ENCODE measurements around the gene MYOF.

Gene MYOF

DNA sequence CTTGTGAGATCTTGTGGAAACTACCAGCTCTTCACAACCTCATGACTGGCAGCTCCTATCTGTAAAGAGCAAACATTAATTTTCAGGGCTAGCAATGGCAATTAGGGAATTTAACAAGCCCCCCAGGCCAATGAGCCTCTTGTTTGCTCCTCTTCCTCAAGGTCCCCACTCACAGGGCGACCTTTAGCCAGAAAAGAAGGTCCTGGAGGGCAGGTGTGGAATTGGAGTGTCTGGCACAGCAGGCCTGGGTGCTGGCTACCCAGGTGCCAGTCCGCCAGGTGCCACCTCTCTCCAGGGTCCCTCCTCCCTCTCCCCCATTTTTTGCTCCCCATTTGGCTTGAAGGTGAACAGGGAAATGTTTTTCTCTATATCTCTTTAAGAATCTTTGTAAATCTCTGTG lies 12.4 kb upstream of the MYOF start:
- no peak overlapping the region for H3K27ac Mint-ChIP-seq
- no peak overlapping the region for H3K4me3 Mint-ChIP-seq
- H3K9me3 Mint-ChIP-seq: no peaks in the 10 kb centered on the region
- H3K36me3 Mint-ChIP-seq (ENCODE audit: low read depth): peaks cover 8% of the 10 kb centered on the region
- H3K27me3 Mint-ChIP-seq: peaks cover 8% of the 10 kb centered on the region
- H3K4me1 Mint-ChIP-seq (ENCODE audit: low read depth): peaks cover 30% of the 10 kb centered on the region

DNA sequence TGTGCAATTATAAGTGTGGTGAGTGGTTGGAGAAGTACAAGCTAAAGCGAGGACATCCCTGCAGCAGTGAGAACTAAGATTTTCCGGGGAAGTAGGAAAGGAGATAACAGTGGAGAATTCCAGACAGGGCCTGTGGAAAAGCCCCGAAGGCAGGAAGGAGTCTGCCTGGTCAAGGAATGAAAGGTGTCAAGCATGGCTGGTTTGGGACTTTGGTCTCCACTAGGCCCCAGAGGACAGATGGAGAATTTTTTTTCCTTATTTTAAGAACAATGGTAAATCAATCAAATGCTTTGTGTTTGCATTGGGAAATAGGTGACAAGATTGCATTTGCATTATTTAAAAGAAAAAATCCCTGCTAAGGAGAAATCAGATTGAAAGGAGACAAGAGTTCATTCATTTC lies 11.0 kb upstream of the MYOF start:
- H3K9me3 Mint-ChIP-seq: no peaks in the 10 kb centered on the region
- no peak overlapping the region for H3K4me3 Mint-ChIP-seq
- peaks cover 4% of the 10 kb centered on the region for H3K36me3 Mint-ChIP-seq (ENCODE audit: low read depth)
- H3K27me3 Mint-ChIP-seq: peaks cover 13% of the 10 kb centered on the region
- no peak overlapping the region for H3K27ac Mint-ChIP-seq
- H3K4me1 Mint-ChIP-seq (ENCODE audit: low read depth): peaks cover 19% of the 10 kb centered on the region

- no peak overlapping the region for H3K4me3 Mint-ChIP-seq
- no peaks in the 10 kb centered on the region for H3K36me3 Mint-ChIP-seq (ENCODE audit: low read depth)
- peaks cover 17% of the 10 kb centered on the region for H3K27me3 Mint-ChIP-seq
Observed at GRCh38 chr10:93491602-93492121, 9.5 kb upstream of the MYOF start.

GRCh38 chr10:93488956-93489528 lies 6.9 kb upstream of the MYOF start:
- peaks cover 23% of the 10 kb centered on the region for H3K27me3 Mint-ChIP-seq
- H3K9me3 Mint-ChIP-seq: no peaks in the 10 kb centered on the region
- no peak overlapping the region for H3K27ac Mint-ChIP-seq

More at GRCh38 chr10:93491602-93492121, 9.5 kb upstream of the MYOF start:
- H3K27ac Mint-ChIP-seq: no peak overlapping the region
- no peaks in the 10 kb centered on the region for H3K9me3 Mint-ChIP-seq
- H3K4me1 Mint-ChIP-seq (ENCODE audit: low read depth): peaks cover 5% of the 10 kb centered on the region

DNA sequence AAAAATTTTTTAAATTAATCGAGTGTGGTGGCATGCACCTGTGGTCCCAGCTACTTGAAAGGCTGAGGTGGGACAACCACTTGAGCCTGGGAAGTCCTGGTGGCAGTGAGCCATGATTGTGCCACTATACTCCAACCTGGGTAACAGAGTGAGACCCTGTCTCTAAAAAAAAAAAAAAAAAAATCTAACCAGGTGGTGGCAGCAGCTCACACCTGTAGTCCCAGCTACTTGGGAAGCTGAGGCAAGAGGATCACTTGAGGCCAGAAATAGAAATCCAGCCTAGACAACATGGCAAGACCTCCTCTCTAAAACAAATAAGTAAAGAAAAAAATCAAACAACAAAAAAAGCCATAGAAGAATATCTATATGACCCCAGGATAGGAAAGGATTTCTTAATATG lies 3.6 kb upstream of the MYOF start:
- no peaks in the 10 kb centered on the region for H3K9me3 Mint-ChIP-seq
- H3K27me3 Mint-ChIP-seq: peaks cover 32% of the 10 kb centered on the region
- no peaks in the 10 kb centered on the region for H3K36me3 Mint-ChIP-seq (ENCODE audit: low read depth)
- no peak overlapping the region for H3K4me3 Mint-ChIP-seq
- peaks cover 20% of the 10 kb centered on the region for H3K4me1 Mint-ChIP-seq (ENCODE audit: low read depth)
- H3K27ac Mint-ChIP-seq: no peak overlapping the region

More at GRCh38 chr10:93488956-93489528, 6.9 kb upstream of the MYOF start:
- no peaks in the 10 kb centered on the region for H3K4me1 Mint-ChIP-seq (ENCODE audit: low read depth)
- no peak overlapping the region for H3K4me3 Mint-ChIP-seq
- no peaks in the 10 kb centered on the region for H3K36me3 Mint-ChIP-seq (ENCODE audit: low read depth)

DNA sequence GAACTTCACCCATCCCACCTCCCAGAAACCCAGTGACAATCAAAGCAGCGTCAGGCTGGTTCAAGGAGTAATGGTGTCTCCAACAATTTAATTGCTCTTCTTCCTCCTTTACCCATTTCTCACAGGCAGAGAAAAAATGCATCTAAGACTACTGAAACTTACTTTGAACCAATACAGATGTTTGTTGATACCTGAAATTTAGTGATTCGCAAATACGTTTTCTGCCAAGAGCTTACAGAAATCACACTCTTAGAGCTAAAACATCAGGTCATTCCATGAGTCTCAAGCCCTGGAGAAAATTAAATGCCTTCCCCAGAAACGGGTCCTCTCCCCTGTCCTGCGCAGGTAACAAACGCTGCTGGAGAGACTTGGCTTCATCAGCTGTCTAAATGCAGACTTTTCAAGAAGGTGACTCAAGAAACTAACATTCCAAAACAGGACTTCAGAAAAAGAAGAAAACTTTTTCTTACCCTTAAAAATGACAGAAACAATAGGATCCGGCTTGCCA lies 443 bp downstream of the MYOF start:
- Mint-ChIP-seq H3K27me3 (peaks cover 30% of the 10 kb centered on the region), H3K4me3 (peak overlapping the region; percentile 98), H3K9me3 (no peaks in the 10 kb centered on the region), H3K27ac (peak overlapping the region; percentile 98), H3K36me3 (ENCODE audit: low read depth) (peaks cover 3% of the 10 kb centered on the region), H3K4me1 (ENCODE audit: low read depth) (peaks cover 27% of the 10 kb centered on the region)

- Mint-ChIP-seq H3K27me3 (peaks cover 16% of the 10 kb centered on the region), H3K4me1 (ENCODE audit: low read depth) (peaks cover 27% of the 10 kb centered on the region), H3K36me3 (ENCODE audit: low read depth) (peaks cover 5% of the 10 kb centered on the region), H3K4me3 (peak overlapping the region; percentile 15), H3K27ac (no peak overlapping the region), H3K9me3 (no peaks in the 10 kb centered on the region)
Observed at GRCh38 chr10:93478873-93479272, 3.3 kb downstream of the MYOF start.

DNA sequence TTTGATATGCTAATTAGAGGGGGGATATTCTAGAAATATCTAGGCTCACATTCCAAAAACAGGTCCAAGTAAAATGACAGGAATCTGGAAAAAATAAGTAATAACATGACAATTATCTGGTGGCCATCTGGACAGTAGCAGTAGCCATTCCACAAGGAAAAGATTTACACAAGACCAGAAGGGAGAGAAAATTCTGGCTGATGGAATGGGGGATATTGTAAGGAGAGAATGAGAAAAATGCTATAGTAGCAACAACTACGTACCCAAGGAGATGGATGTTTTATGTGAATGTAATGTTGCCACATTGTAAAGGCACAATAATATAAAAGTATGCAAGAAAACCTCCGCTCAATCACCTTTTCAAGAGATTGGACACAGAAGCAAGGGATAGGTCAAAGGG lies 5.4 kb downstream of the MYOF start:
- no peaks in the 10 kb centered on the region for H3K9me3 Mint-ChIP-seq
- H3K27ac Mint-ChIP-seq: no peak overlapping the region
- H3K27me3 Mint-ChIP-seq: peaks cover 8% of the 10 kb centered on the region
- peaks cover 5% of the 10 kb centered on the region for H3K36me3 Mint-ChIP-seq (ENCODE audit: low read depth)
- H3K4me3 Mint-ChIP-seq: no peak overlapping the region
- H3K4me1 Mint-ChIP-seq (ENCODE audit: low read depth): peaks cover 18% of the 10 kb centered on the region

GRCh38 chr10:93475871-93476270 lies 6.3 kb downstream of the MYOF start:
- Mint-ChIP-seq H3K9me3 (no peaks in the 10 kb centered on the region), H3K4me3 (no peak overlapping the region), H3K27me3 (peaks cover 8% of the 10 kb centered on the region), H3K36me3 (ENCODE audit: low read depth) (peaks cover 5% of the 10 kb centered on the region), H3K27ac (no peak overlapping the region), H3K4me1 (ENCODE audit: low read depth) (peaks cover 14% of the 10 kb centered on the region)

DNA sequence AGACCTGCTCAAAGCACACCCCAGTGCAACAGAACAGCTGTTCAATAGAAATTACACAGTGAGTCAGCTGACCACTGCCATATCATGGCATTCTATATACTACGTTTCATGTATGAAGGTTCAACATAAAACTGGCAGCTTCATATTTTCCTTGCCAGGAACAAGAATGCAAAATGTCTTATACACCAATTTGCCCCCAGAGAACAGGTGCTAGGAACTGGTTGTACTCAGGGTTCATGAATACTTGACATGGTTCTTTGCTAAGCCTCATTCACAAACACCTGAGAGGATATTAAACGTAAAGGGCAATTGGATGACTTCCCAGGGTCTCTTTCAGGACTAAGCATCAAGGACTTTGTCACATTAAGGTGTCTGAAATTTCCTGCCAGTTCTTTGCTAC lies 6.9 kb downstream of the MYOF start:
- H3K4me1 Mint-ChIP-seq (ENCODE audit: low read depth): peaks cover 9% of the 10 kb centered on the region
- H3K36me3 Mint-ChIP-seq (ENCODE audit: low read depth): peaks cover 5% of the 10 kb centered on the region
- no peak overlapping the region for H3K4me3 Mint-ChIP-seq
- H3K27ac Mint-ChIP-seq: no peak overlapping the region
- no peaks in the 10 kb centered on the region for H3K9me3 Mint-ChIP-seq
- H3K27me3 Mint-ChIP-seq: peaks cover 8% of the 10 kb centered on the region

- Mint-ChIP-seq H3K4me3 (no peak overlapping the region), H3K9me3 (no peaks in the 10 kb centered on the region), H3K27me3 (peaks cover 5% of the 10 kb centered on the region), H3K27ac (no peak overlapping the region), H3K4me1 (ENCODE audit: low read depth) (peaks cover 6% of the 10 kb centered on the region), H3K36me3 (ENCODE audit: low read depth) (peaks cover 10% of the 10 kb centered on the region)
Observed at GRCh38 chr10:93473804-93474472, 8.2 kb downstream of the MYOF start.

DNA sequence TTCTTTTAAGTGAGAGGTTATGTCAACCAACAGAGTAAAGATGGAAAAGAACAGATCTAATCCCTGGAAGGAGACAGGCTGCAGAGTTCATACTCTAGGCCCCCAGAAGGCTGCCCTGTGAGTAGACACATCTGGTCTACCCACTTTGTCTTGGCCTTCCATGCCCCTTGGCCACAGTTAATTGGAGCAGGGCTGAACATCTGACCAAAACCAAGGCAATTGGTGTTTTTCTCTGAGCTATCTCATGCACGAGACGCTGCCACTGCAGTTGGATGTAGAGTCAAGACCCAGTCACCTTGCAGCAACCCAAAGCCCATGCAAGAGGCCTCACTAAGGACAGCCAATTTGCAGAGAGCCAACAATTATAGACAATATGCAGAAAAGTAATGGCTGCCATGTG lies 9.0 kb downstream of the MYOF start:
- H3K36me3 Mint-ChIP-seq (ENCODE audit: low read depth): peaks cover 17% of the 10 kb centered on the region
- peaks cover 5% of the 10 kb centered on the region for H3K27me3 Mint-ChIP-seq
- H3K9me3 Mint-ChIP-seq: no peaks in the 10 kb centered on the region
- H3K4me3 Mint-ChIP-seq: no peak overlapping the region
- peaks cover 14% of the 10 kb centered on the region for H3K4me1 Mint-ChIP-seq (ENCODE audit: low read depth)
- no peak overlapping the region for H3K27ac Mint-ChIP-seq

DNA sequence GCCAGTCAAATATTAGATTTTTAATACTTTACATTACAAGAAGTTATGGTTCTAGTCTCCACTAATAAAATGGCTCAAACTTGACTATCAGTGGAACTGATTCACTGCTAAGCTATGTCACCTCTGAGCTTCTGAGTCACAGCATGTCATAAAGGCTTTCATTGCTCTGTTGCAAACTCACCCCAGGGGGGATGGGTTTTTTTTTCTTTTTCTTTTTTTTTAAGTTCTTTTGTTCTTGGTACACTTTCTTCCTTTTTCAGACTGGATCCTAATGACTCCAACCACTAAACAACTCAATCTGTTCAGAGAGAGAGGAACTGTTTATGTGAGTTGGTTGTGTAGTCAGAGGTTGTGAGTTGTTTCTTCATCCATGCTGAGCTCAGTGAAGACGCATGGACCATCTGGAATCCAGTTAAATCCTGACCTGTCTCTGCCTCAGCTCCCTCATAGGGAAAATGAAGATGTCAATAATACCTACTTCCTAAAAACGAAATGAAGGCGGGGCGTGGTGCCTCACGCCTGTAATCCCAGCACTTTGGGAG lies 11.0 kb downstream of the MYOF start:
- Mint-ChIP-seq H3K4me3 (no peak overlapping the region), H3K36me3 (ENCODE audit: low read depth) (peaks cover 12% of the 10 kb centered on the region), H3K27me3 (no peaks in the 10 kb centered on the region), H3K4me1 (ENCODE audit: low read depth) (peaks cover 16% of the 10 kb centered on the region), H3K27ac (no peak overlapping the region), H3K9me3 (no peaks in the 10 kb centered on the region)

GRCh38 chr10:93469454-93469853 lies 12.7 kb downstream of the MYOF start:
- Mint-ChIP-seq H3K27me3 (no peaks in the 10 kb centered on the region), H3K4me3 (no peak overlapping the region), H3K27ac (no peak overlapping the region), H3K9me3 (no peaks in the 10 kb centered on the region), H3K4me1 (ENCODE audit: low read depth) (peaks cover 16% of the 10 kb centered on the region), H3K36me3 (ENCODE audit: low read depth) (peaks cover 12% of the 10 kb centered on the region)

- Mint-ChIP-seq H3K27me3 (no peaks in the 10 kb centered on the region), H3K9me3 (no peaks in the 10 kb centered on the region)
Observed at GRCh38 chr10:93468461-93469213, 13.5 kb downstream of the MYOF start.

More at GRCh38 chr10:93468461-93469213, 13.5 kb downstream of the MYOF start:
- Mint-ChIP-seq H3K4me3 (no peak overlapping the region), H3K27ac (no peak overlapping the region), H3K36me3 (ENCODE audit: low read depth) (peaks cover 12% of the 10 kb centered on the region), H3K4me1 (ENCODE audit: low read depth) (peaks cover 23% of the 10 kb centered on the region)

All from stimulated activated naive CD8-positive, alpha-beta T cell treated with anti-CD3 and anti-CD28 coated beads, Interleukin-15, Interleukin-2, amounts not matched to agents 100 ng/mL and 50 ng/mL, for 24 hours (primary cell).